Omental fat pad (tissue), 4 donors: ENCODE results near the gene CIAO2A. TPM values are rescaled to one million over a fixed set of nuclear protein-coding genes. Genes with fewer than 3 reads are reported as not detected.

ENCODE experiments used
- ATAC-seq: fragments of 150-250 bp; one replicate; pipeline ENCODE4 v1.9.1; 2016; ENCODE audit warnings: mild to moderate bottlenecking, moderate library complexity; ENCODE audit not compliant: low FRiP score
- DNase-seq: peaks from one replicate; pipeline ENCODE4 v3.0.0-alpha.2; 2019; ENCODE audit warnings: low spot score
- CTCF ChIP-seq, 3 donors: fragments of 450-650 bp; IDR thresholded peaks; one replicate each; pipeline ENCODE4 v1.5.1; 2016 to 2017; ENCODE audit warnings: antibody characterized with exemption in 3 of 3, mild to moderate bottlenecking in 3 of 3, moderate library complexity in 2 of 3
- total RNA-seq, 4 donors: library from RNA; depleted of rRNA; stranded (reverse); fragments of >200 nt; gene quantifications; one replicate each; pipeline ENCODE4 v1.1.0, GENCODE V29; 2016

CIAO2A gene
- total RNA-seq, 4 donors from 2014 or later: 39.9 to 48.3 (median 40.5) TPM

GRCh38 chr15:64100958-64101357 lies 7.3 kb upstream of the CIAO2A start:
- no peak for TF ChIP-seq CTCF (IDR thresholded peaks at IDR 0.05)
- DNase-seq (no peak), ATAC-seq (no peak)

- TF ChIP-seq CTCF (IDR thresholded peaks at IDR 0.05): no peak
- DNase-seq: no peak
- no peak for ATAC-seq
Observed at GRCh38 chr15:64099379-64099778, 5.7 kb upstream of the CIAO2A start.

GRCh38 chr15:64096668-64097384 lies 3.2 kb upstream of the CIAO2A start:
- ATAC-seq: no peak
- TF ChIP-seq CTCF (IDR thresholded peaks at IDR 0.05): no peak
- DNase-seq: no peak

- DNase-seq (peak; percentile 92), ATAC-seq (peak; percentile 71)
- no peak for TF ChIP-seq CTCF (IDR thresholded peaks at IDR 0.05)
Observed at GRCh38 chr15:64095795-64096667, 2.4 kb upstream of the CIAO2A start, which contains the start of gene SNX1. Gene SNX1, plus strand, starts transcription at chr15:64095982. Its CDS starts 32 bp downstream, at chr15:64096014.

- ATAC-seq: no peak
- no peak for TF ChIP-seq CTCF (IDR thresholded peaks at IDR 0.05)
- no peak for DNase-seq
Observed at GRCh38 chr15:64095431-64095794, 1.8 kb upstream of the CIAO2A start.

GRCh38 chr15:64092864-64093626 lies 593 bp downstream of the CIAO2A start:
- no peak for DNase-seq
- TF ChIP-seq CTCF (IDR thresholded peaks at IDR 0.05): no peak
- ATAC-seq: no peak
